ENCODE measurements around the gene ISYNA1.
"Not testable (repeated sequence)": the region's sequence is repeated elsewhere in the genome, so short reads cannot be mapped to it uniquely, and the experiment has no call there.

Gene ISYNA1

DNA sequence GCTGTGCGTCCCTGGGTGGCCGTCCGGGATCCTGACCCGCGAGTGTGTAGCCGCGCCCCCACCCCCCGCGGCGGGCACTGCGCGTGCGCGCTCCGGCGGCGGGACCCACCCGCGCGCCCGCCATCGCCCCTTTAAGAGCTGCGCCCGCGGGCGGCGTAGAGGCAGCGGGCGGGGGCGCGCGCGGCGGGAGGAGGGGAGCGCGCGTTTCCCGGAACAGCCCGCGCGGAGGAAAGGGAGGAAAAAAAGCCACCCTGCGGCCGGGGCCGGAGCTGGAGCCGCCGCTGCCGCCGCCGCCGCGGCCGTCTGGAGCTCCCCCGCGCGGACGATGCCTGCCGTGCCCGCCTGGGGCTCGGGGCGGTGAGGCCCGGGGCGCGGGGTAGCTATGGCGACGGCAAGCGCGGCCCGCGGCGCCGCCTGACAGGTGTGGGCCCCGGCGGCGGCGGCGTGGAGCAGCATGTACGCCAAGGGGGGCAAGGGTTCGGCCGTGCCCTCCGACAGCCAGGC is 18.7 kb downstream of the ISYNA1 start, which contains the start of gene SSBP4:
Gene SSBP4 (plus strand): TSS at position 204 of the 504 bp plus-strand sequence. CDS start 251 bp downstream, at position 455.
- DNase-seq (ENCODE audit: low read depth), result no peak

DNA sequence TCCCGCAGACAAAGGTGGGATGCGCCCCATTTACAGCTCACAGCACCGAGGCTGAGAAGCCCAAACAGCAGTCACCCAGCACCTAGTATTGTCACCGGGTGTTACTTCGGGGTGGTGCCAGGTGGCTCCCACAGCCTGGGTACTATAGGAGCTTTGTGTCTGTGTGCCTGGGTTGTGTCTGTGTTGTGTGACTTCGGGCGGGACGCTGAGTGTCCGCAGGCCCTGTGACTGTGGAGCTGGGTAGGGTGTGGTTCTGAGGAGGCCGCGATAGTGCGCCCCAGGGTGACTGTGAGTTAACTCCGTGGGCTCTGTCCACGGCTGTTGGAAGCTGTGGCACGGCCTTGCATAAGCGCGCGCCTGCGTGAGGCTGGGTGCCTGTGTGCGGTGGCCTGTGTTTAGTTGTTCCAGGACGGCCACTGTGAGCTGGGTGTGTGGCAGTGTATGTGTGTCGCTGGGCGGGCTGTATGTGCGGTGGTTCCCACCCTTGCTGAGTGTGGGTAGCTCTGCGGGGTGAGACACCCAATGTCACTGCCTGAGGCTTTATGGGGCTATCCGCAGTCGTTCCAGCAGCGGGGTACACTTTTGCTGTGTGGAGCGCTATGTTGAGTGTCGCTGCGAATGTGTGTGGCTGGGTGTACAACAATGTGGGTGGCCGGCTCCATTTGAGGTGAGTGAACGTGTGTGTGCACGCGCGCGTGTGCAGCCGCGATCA is 19.3 kb downstream of the ISYNA1 start:
- no peak for DNase-seq (ENCODE audit: low read depth)

DNA sequence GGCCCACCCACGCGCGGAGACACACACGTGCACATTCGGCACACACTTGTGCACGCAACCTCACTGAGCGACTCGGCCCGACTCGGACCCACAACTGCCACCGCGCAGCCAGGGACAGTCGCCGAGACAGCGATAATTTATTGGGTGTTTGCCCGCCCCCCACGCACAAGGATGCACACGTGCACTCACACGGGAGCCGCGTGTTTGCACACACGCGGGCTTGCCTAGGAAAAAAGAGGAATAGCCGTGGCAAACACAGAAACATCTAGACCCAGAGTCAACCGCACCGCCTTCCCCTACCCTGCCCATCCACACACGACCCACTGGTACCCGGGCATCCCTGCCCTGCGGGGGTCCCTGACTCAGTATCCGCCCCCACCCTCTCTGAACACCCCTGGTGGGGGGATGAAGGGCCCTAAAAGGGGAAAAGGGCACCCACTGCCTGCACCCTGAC is 19.9 kb downstream of the ISYNA1 start:
- no peak for DNase-seq (ENCODE audit: low read depth)

DNA sequence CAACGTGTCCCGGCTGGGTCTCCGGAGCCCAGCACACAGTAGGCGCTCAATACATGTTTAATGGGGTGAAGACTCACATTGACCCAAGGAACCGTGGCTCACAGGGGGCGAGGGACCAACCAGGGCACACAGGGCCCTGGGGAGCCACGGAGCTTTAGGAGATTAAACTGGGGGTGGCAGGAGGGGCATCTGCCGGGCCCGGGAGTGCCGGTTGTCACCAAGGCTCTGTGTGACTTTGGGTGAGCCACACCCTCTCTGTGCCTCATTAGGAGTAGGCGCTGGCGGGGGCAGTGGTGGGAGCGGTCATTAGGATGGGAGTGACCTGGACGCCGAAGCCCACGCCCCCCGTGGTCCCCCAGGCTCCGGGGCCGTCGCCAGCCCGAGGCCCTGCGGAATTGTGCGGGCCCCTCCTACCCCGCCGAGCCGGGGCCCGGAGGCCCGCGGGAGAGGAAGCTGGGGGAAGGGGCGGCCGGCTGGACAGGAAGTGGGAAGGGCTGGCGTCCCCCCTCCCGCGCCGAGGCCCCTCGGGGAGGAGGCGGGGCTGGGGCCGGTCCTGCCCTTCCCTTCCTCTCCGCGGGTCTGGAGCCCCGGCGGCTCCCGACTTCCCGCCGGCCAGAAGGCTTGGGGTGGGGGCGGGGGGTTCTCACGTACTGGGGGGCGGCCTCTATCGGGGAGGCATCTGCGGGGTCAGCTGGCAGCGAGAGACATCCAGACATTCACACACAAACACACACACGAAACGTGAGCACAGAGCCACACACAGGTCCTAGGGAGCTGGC is 20.5 kb downstream of the ISYNA1 start:
- no peak for DNase-seq (ENCODE audit: low read depth)

DNA sequence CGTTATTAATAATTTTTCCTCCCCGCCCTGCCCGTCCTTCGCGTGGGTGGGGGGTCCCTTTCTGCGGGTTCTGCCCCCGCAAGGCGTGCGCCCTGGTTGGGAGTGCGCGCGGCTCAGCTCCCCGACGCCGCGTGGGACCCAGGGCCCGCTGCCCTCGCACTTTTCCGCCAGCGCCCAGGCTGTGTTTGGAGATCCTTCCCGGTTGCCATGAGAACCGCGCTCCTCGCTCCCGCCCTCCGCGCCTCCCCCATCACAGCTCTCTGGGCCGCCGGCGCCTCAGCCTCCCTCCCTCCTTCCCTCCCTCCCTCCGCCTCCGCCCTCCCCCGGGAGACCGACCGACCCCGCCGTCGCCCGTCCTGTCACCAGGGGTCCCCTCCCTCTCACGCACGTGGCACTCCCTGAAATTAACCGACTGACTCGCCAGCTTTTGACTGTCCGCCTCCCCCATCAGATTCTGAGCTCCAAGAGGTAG is 21.1 kb downstream of the ISYNA1 start:
- DNase-seq (ENCODE audit: low read depth), result no peak

DNA sequence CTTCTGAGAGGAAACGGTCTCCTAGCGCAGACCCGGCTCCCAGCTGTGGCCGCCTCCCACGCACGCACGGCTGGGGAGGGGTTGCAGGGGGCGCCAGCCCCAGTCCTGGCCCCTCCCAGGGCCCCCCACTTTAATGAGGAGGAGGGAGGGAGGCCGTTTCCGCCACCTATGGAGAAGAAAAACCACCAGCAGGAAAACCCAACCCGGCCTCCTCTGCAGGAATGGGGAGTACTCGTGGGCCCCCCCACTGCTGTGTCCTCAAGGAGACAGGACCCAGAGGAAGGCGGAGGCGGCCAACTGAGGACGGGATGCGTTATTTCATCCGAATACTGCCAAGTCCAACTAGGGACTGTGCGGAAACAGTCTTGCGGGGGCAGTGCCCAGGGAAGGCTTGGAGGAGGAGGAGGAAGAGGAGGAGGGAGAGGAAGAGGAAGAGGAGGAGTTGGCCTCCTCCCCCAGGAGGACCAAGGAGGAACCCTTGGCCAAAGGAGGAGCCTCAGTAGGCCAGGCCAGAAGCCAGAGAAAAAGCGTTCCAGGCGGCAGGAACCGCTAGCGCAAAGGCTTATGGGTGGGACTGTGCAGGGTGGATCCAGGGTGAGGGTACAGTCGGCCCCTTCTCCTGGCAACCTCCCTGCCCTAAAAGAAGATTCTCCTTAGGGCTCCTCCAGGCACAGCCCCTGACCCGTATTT is 22.6 kb downstream of the ISYNA1 start:
- no peak for DNase-seq (ENCODE audit: low read depth)

DNA sequence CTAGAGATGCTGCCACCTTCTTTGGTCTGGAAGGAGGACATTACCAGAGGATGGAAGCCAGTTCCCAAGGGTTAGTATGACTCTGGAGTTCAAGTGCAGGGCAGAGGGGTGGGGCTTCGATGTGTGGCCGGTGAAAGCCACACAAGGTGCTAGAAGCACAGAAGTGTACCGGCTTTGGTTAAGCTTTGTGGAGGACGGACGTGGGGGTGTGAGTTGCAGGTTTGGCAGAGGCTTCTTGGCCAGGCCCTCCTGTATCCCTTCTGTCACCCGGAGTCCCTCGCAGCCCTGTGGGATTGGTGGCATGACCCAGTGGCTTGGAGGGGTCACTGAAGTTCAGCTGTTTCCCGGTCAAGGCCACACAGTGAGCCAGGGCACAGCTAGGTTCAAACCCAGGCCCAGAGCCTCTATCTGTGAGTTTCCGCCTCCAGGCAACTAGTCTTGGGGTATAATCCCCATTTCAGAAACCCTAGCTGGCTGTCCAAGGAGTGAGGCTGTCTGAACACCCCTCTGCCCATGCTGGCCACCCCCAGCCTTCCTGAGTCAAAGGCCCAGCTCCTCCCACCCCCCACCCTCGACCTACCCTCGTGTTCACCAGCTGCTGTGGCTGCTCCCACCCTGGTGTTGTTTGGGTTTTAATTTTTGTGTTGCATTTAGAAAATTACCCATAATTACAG is 23.3 kb downstream of the ISYNA1 start:
- no peak for DNase-seq (ENCODE audit: low read depth)

DNA sequence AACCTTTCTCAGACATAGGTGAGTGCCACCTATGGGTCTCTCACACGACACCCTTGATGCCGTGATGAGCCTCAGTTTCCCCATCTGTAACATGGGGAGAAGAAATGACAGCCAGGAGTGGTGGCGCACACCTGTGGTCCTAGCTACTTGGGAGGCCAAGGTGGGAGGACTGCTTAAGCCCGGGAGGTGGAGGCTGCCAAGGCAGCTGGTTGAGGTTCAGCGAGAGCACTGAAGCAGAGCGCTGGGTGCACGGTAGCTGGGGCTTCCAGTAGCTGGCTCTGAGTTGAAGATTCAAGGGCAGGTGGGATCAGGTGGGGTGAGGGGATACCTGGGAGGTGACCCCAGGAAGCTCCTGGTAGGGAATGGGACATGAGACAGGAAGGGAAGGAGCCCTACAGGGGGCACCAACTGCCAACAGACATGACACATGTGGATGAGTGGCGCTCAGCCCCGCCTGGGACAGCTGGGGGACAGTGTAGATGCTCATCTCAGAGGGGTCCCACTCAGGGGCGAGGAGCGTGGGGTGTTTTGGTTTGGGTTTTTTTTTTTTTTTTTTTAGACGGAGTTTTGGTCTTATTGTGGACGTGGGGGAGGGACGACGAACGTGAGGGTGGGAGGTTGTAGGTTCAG is 25.2 kb downstream of the ISYNA1 start:
- no peak for DNase-seq (ENCODE audit: low read depth)

DNA sequence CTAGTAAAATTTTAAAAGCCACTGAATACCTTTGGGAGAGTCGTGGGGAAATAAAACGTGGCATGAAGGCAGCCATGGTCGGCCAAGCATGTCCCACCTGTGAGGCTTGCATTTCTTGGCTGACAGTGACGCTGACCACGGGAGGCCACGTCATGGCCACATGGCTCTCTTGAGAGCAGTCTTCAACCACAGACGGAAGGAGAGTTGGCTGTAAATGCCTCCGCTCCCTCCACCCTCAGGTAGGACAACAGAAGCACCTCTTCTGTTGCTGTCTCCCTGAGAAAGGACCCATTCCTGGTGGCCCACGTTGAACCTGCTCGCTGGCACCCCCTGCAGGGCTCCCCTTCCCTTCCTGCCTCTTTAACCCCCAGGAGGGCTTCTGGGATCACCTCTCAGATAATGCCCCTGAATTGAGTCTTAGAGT is 29.9 kb downstream of the ISYNA1 start:
- DNase-seq (ENCODE audit: low read depth), result no peak

DNA sequence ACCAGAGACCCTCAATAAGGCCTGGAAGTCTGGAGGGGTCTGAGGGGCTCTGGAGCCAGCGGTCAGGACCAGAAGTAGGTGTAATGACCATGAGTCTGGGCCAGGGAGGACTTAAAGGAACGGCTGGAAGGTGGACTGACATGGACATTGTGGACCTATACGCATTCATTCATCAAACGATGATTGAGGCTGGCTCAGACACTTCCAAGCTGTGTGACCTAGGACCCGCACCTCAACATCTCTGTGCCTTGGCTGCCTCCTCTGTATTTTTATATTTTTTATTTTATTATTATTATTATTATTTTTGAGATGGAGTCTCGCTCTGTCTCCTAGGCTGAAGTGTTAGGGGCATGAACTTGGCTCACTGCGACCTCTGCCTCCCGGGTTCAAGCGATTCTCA is 31.2 kb downstream of the ISYNA1 start:
- no peak for DNase-seq (ENCODE audit: low read depth)

DNA sequence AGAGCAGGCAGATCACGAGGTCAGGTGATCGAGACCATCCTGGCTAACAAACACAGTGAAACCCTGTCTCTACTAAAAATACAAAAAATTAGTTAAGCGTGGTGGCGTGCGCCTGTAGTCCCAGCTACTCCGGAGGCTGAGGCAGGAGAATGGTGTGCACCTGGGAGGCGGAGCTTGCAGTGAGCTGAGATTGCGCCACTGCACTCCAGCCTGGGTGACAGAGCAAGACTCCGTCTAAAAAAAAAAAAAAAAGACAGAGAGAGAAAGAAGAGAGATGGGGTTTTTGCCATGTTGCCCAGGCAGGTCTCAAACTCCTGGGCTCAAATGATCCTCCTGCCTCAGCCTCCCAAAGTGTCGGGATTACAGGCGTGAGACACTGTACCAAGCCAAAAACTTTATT is 32.2 kb downstream of the ISYNA1 start:
- DNase-seq (ENCODE audit: low read depth), result not testable (repeated sequence)

DNA sequence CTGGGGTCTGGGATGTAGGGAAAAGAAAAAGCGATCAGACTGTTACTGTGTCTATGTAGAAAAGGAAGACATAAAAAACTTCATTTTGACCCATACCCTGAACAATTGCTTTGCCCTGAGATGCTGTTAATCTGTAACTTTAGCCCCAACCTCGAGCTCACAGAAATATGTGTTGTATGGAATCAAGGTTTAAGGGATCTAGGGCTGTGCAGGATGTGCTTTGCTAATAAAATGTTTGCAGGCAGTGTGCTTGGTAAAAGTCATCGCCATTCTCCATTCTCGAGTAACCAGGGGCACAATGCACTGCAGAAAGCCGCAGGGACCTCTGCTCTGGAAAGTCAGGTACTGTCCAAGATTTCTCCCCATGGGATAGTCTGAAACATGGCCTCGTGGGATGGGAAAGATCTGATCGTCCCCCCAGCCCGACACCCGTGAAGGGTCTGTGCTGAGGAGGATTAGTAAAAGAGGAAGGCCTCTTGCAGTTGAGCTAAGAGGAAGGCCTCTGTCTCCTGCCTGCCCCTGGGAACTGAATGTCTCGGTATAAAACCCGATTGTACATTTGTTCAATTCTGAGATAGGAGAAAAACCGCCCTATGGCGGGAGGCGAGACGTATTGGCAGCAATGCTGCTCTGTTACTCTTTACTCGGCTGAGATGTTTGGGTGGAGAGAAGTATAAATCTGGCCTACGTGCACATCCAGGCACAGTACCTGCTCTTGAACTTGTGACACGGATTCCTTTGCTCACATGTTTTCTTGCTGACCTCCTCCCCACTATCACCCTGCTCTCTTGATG is 35.3 kb downstream of the ISYNA1 start:
- DNase-seq (ENCODE audit: low read depth), result not testable (repeated sequence)

DNA sequence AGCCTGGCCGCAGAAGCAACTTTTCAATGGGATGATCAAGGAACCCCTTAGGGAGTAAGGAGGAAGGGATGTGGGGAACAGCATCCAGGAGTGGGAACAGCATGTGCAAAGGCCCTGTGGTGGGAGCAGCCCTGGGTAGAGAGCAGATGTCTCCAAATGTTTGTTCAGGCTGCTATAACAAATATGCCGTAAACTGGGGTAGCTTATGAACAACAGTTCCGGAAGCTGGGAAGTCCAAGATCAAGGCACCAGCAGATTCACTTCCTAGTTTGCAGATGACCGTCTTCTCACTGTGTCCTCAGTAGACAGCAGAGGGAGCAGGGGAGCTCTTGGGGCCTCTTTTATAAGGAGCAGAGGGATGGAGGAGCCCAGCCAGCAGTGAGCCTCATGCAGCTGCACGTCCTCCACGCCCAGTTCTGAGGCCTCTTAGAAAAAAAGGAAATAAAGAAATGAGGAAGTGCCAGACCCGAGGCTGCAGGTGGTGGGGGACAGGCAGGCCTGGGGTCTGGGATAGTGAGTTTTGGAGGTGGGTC is 36.3 kb downstream of the ISYNA1 start:
- DNase-seq (ENCODE audit: low read depth), result no peak

DNA sequence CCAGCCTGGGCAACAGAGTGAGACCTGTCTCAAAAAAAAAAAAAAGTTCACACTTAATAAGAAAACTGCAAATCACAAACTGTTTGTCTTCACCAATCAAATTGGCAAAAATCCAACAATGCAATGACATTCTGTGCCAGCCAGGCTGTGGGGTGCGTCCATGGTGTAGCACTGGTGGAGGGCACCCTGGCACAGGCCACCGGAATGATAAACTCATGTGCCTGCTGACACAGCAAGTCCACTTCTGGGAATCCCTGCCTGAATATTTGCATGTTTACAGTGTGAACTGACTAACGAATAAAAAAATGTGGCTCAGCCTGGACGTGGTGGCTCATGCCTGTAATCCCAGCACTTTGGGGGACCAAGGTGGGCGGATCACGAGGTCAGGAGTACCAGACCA is 38.9 kb downstream of the ISYNA1 start:
- DNase-seq (ENCODE audit: low read depth), result no peak

DNA sequence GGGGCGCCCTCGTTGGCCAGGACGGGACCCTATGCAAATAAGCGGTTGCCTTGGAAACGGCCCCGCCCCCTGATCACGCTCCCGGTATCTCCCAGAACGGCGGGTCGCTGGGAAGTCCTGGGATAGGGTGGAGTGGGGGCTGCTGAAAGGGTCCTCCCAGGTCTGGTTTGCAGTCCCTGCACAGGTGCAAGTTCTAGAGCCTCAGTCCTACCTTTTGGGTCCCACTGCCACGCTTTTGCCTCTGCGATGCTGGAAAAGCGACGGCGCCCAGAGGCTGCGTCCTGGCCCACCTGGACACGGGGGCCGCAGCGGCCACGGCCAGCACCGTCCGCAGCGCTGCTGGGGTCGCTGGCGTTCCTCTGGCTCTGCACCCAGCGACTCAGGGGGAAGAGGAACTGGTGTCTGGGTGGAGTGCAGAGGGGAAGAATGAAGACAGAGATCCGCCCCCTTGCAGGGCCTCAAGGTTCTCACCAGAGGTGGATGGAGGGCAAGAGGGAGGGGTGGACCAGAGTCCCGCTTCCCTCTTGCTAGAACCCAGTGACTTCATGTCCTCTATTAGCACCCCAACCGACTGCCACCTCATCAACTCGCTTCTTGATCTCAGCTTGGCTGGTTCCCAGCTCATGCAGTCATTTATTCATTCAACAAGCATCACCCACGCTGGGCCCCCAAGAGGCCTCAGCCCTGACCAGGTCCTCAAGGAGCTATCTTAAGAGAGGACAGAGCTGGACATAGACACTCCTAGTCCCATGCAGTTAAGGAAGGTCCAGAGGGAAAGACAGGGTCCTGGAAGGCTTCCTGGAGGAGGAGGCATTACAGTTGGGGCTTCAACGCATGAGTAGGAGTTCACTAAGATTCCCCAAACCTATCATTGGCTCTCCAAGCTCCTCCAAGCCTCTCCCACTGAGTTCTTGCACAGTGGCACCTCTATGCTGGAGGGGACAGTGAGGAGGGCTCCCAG is 40.4 kb downstream of the ISYNA1 start, which contains the start of gene LRRC25:
Gene LRRC25 (minus strand): TSS at position 381 of the 961 bp plus-strand sequence. CDS start 659 bp downstream, outside the sequence.
- DNase-seq (ENCODE audit: low read depth), result no peak

DNA sequence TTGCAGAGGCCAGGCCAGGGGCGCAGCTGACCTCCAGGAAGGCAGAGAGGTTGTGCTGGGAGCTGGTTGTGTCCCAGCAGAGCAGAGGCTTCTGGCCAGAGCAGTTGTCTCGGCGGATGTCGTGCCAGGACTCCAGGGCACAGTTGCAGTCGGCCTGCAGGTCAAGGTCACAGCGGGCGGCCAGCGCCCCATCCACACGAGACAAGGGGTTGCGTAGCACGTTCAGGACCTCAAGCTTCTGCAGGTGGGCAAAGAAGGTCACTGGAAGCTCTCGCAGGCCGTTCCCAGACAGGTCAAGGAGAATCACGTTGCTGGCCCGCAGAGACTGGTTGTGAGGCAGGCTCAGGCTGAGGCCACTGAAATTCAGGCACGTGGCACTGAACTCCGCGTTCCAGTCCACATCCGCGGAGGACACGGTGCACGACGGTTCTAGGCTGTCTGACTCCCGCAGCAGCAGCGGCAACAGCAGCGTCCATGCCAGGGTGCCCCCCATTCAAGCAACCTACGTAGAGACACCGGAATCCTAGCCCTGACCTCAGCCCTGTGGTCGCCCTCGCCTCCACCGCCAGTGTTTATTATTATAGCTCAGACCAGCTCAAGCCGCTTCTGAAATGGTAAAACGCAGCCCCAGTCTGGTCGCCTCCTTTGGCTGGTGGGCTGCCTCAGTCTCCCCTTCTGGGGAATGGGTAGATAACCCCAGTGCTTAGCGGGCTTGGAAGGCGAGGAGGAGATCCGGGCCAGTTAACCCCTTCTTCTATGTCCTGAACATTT is 41.3 kb downstream of the ISYNA1 start:
- DNase-seq (ENCODE audit: low read depth), result no peak

DNA sequence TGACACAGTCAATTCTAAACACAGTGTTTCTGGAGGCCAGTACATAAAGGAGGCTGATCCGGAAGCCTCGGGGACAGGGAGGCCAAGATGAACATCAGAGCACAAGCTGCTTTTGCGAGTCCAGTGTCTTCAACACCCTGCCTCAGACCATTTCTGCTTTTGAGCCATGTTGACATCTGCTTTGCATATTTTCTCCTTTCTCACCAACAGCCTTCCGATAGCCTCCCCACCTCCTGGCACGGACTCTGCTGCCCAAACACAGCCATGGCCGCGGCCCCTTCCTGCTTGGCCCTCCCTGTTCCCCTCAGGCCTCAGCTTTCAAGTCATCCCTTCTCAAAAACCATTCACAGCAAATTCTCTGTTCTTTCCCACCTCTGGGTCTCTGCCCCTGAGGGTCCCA is 44.1 kb downstream of the ISYNA1 start:
- DNase-seq (ENCODE audit: low read depth), result no peak

DNA sequence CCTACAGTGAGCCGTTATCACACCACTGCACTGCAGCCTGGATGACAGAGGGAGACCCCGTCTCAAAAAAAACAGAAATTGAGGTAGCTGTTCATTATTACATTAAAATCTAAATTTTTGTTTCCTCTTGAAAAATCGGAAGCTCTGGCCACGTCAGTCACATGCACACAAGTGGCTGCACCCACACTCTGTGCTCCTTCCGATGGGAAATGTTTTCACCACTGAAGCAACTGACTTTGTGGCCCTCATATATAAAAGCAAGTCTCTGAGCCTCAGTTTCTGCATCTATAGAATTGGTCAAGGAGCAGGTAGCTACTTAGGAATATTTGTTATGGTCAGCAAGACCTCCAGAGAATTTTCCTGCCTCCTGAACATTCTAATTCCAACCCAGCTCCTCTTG is 45.0 kb downstream of the ISYNA1 start:
- DNase-seq (ENCODE audit: low read depth), result no peak
